T-cell (primary cell): ENCODE data around the gene TVP23B. TPM values are rescaled to one million over a fixed set of nuclear protein-coding genes. Genes with fewer than 3 reads are reported as not detected.
A peak's percentile ranks its signal among the peaks of the same experiment; 100 is the strongest.
"Not testable (repeated sequence)": the region's sequence is repeated elsewhere in the genome, so short reads cannot be mapped to it uniquely, and the experiment has no call there.

Experiments
- ATAC-seq, 4 experiments: fragments of 200-7000 bp in 3 of 4; fragments of 150-1000 bp in 1 of 4; cut with Tn5 transposase; replicated peaks in 1 of 4; 1 replicate in 3 of 4; 2 replicates in 1 of 4; pipeline ENCODE4 v1.10.0; 2021; ENCODE audit warnings: moderate library complexity in 3 of 4, mild to moderate bottlenecking in 2 of 4, moderate number of reproducible peaks in 1 of 4
- CTCF ChIA-PET, 2 donors: fragments of 300-600 bp; sonication (Branson Sonifier 250); formaldehyde crosslinking; loops; one replicate each; lab custom pipeline; 2022; ENCODE audit warnings: antibody characterized with exemption in 2 of 2; lab: Charles Lee
- POLR2A ChIA-PET, 2 donors: fragments of 300-600 bp; sonication (Branson Sonifier 250); formaldehyde crosslinking; loops; one replicate each; lab custom pipeline; 2022; ENCODE audit warnings: antibody characterized with exemption in 2 of 2; lab: Charles Lee
- DNase-seq, 35 experiments: peaks; one replicate each; pipeline versions ENCODE4 v3.0.0 to v3.0.0-alpha.2; 2013 to 2023
- H3K27ac ChIP-seq: one replicate; pipeline ENCODE4 v1.5.1; 2013; ENCODE audit warnings: low read length
- H3K27me3 ChIP-seq, 2 experiments: replicated peaks in 1 of 2; 1 replicate in 1 of 2; 2 replicates in 1 of 2; pipeline versions ENCODE4 v1.6.1 to v1.7.0; 2013; ENCODE audit warnings: low read length in 1 of 2, mixed read lengths in 1 of 2; ENCODE audit not compliant: control insufficient read depth in 2 of 2, insufficient read depth in 2 of 2; ENCODE audit errors: extremely low read depth in 1 of 2
- H3K36me3 ChIP-seq, 2 donors: 1 replicate in 1 of 2; 2 replicates in 1 of 2; pipeline versions ENCODE4 v1.6.1 to v1.7.0; 2013; ENCODE audit warnings: low read length in 1 of 2; ENCODE audit not compliant: control insufficient read depth in 2 of 2, insufficient read depth in 1 of 2; ENCODE audit errors: extremely low read depth in 1 of 2
- H3K4me1 ChIP-seq, 2 experiments: 1 replicate in 1 of 2; 2 replicates in 1 of 2; pipeline versions ENCODE4 v1.6.1 to v1.7.0; 2013; ENCODE audit warnings: low read length in 2 of 2, mixed read lengths in 1 of 2; ENCODE audit not compliant: insufficient read depth in 2 of 2, control insufficient read depth in 1 of 2; ENCODE audit errors: extremely low read depth in 1 of 2
- H3K4me3 ChIP-seq, 2 donors: 1 replicate in 1 of 2; 2 replicates in 1 of 2; pipeline versions ENCODE4 v1.5.1 to v1.7.0; 2013; ENCODE audit warnings: mild to moderate bottlenecking in 2 of 2, low read length in 1 of 2, moderate library complexity in 1 of 2; ENCODE audit not compliant: control insufficient read depth in 1 of 2; ENCODE audit errors: extremely low read depth in 1 of 2
- H3K9me3 ChIP-seq: 2 replicates; pipeline ENCODE4 v1.7.0; 2013
- H3K27ac Mint-ChIP-seq, 2 donors: one replicate each; pipeline ENCODE4 v1.8.0; 2020 to 2021; ENCODE audit warnings: mild to moderate bottlenecking in 2 of 2, mixed read lengths in 2 of 2
- H3K27me3 Mint-ChIP-seq, 2 donors: one replicate each; pipeline ENCODE4 v1.8.0; 2021 to 2022; ENCODE audit warnings: mixed read lengths in 2 of 2
- H3K36me3 Mint-ChIP-seq: one replicate; pipeline ENCODE4 v1.8.0; 2021; ENCODE audit warnings: mixed read lengths
- H3K4me1 Mint-ChIP-seq, 3 donors: one replicate each; pipeline ENCODE4 v1.8.0; 2020 to 2022; ENCODE audit warnings: mixed read lengths in 3 of 3, mild to moderate bottlenecking in 1 of 3
- H3K4me3 Mint-ChIP-seq, 3 donors: one replicate each; pipeline ENCODE4 v1.8.0; 2020 to 2022; ENCODE audit warnings: mild to moderate bottlenecking in 3 of 3, mixed read lengths in 3 of 3, moderate library complexity in 3 of 3
- H3K9me3 Mint-ChIP-seq, 3 donors: one replicate each; pipeline ENCODE4 v1.8.0; 2020 to 2022; ENCODE audit warnings: mixed read lengths in 3 of 3
- WGBS: methylation state at CpG from one replicate; pipeline ENCODE4 v1.1.5; 2013; ENCODE audit warnings: missing lambda C conversion rate; ENCODE audit not compliant: insufficient coverage; 5-methylcytosine and 5-hydroxymethylcytosine counted together
- total RNA-seq, 35 experiments: library from RNA in 6 of 35; stranded (reverse) in 6 of 35; fragments of 120-200 nt in 1 of 35; gene quantifications; one replicate each; pipeline versions ENCODE4 v1.2.1 to v1.2.4 and lab custom pipeline; 2013 to 2026

TVP23B gene
- total RNA-seq, 5 donors from 2014 or later (not counting 1 experiment from before 2014, with no cell fraction given), result 14.6 to 30.6 (median 28.8) TPM

GRCh38 chr17:18816489-18817371 lies 35.7 kb downstream of the TVP23B start:
- H3K4me3 Mint-ChIP-seq, H3K4me1 Mint-ChIP-seq, H3K27me3 Mint-ChIP-seq, H3K9me3 ChIP-seq, CTCF ChIA-PET, H3K27me3 ChIP-seq, H3K27ac ChIP-seq, H3K36me3 ChIP-seq, H3K27ac Mint-ChIP-seq, H3K9me3 Mint-ChIP-seq, H3K4me1 ChIP-seq, H3K36me3 Mint-ChIP-seq, POLR2A ChIA-PET, H3K4me3 ChIP-seq: not testable (repeated sequence)
- ATAC-seq (peak; percentile 78 to 86 (median 82)), DNase-seq (peak in 29 of 35 experiments; percentile 2 to 69 (median 25))
- WGBS, result no CpG with 5 or more reads among the region's 9 CpGs

GRCh38 chr17:18821430-18821829 lies 40.4 kb downstream of the TVP23B start:
- WGBS, result no CpG with 5 or more reads among the region's 3 CpGs
- H3K4me3 ChIP-seq, DNase-seq, H3K36me3 Mint-ChIP-seq, H3K27me3 ChIP-seq, H3K4me3 Mint-ChIP-seq, H3K27me3 Mint-ChIP-seq, H3K4me1 Mint-ChIP-seq, H3K9me3 Mint-ChIP-seq, POLR2A ChIA-PET, H3K27ac ChIP-seq, H3K27ac Mint-ChIP-seq, H3K4me1 ChIP-seq, H3K36me3 ChIP-seq, ATAC-seq, H3K9me3 ChIP-seq, CTCF ChIA-PET: not testable (repeated sequence)

GRCh38 chr17:18827613-18828012 lies 46.6 kb downstream of the TVP23B start:
- ATAC-seq, H3K4me3 ChIP-seq, POLR2A ChIA-PET, H3K36me3 Mint-ChIP-seq, H3K27me3 Mint-ChIP-seq, H3K36me3 ChIP-seq, H3K4me1 ChIP-seq, H3K4me1 Mint-ChIP-seq, DNase-seq, CTCF ChIA-PET, H3K27ac ChIP-seq, H3K27me3 ChIP-seq, H3K9me3 Mint-ChIP-seq, H3K9me3 ChIP-seq, H3K4me3 Mint-ChIP-seq, H3K27ac Mint-ChIP-seq: not testable (repeated sequence)
- no CpG with 5 or more reads among the region's 1 CpG for WGBS

GRCh38 chr17:18848501-18848900 lies 67.5 kb downstream of the TVP23B start:
- Histone ChIP-seq H3K27me3 (peaks cover 0 to 9% of the 10 kb centered on the region in 2 experiments), H3K4me1 (no peaks in the 10 kb centered on the region), H3K36me3 (no peaks in the 10 kb centered on the region), H3K4me3 (no peak overlapping the region), H3K9me3 (no peaks in the 10 kb centered on the region), H3K27ac (no peak overlapping the region)
- Mint-ChIP-seq H3K4me3 (no peak overlapping the region), H3K9me3 (no peaks in the 10 kb centered on the region), H3K36me3 (no peaks in the 10 kb centered on the region), H3K4me1 (no peaks in the 10 kb centered on the region), H3K27ac (no peak overlapping the region), H3K27me3 (no peaks in the 10 kb centered on the region)
- no peak for ATAC-seq
- WGBS, result 95% methylated on average over 4 of the region's 6 CpGs
- DNase-seq, result no peak
- ChIA-PET CTCF (no interaction called here), POLR2A (no interaction called here)

- ATAC-seq (no peak), DNase-seq (no peak)
- Histone ChIP-seq H3K4me1 (peaks cover 4 to 8% of the 10 kb centered on the region in 2 experiments), H3K27me3 (peaks cover 0 to 9% of the 10 kb centered on the region in 2 experiments), H3K4me3 (no peak overlapping the region), H3K27ac (no peak overlapping the region), H3K36me3 (no peaks in the 10 kb centered on the region), H3K9me3 (no peaks in the 10 kb centered on the region)
- Mint-ChIP-seq H3K4me1 (peaks cover 8 to 12% (median 9%) of the 10 kb centered on the region in 3 donors), H3K36me3 (no peaks in the 10 kb centered on the region), H3K27me3 (no peaks in the 10 kb centered on the region), H3K9me3 (no peaks in the 10 kb centered on the region), H3K27ac (no peak overlapping the region), H3K4me3 (no peak overlapping the region)
- ChIA-PET CTCF (interaction anchor here in 1 of 2 donors (0.5 kb wide), 1 partner anchor 216 kb away, joined by 6 read pairs; no protein-coding TSS in a partner anchor), POLR2A (no interaction called here)
- WGBS, result 60% methylated on average over 1 of the region's 1 CpG
Measured at GRCh38 chr17:18850679-18851078, 69.7 kb downstream of the TVP23B start.

- 100% methylated on average over 1 of the region's 3 CpGs for WGBS
- no peak for ATAC-seq
- H3K4me3 Mint-ChIP-seq, result no peak overlapping the region
- peaks cover 13 to 17% (median 15%) of the 10 kb centered on the region in 3 donors for H3K4me1 Mint-ChIP-seq
- H3K36me3 Mint-ChIP-seq, result no peaks in the 10 kb centered on the region
- Histone ChIP-seq H3K4me1 (peaks cover 6 to 11% of the 10 kb centered on the region in 2 experiments), H3K36me3 (no peaks in the 10 kb centered on the region), H3K27me3 (peaks cover 0 to 9% of the 10 kb centered on the region in 2 experiments), H3K27ac (no peak overlapping the region), H3K9me3 (no peaks in the 10 kb centered on the region), H3K4me3 (no peak overlapping the region)
- H3K27ac Mint-ChIP-seq, result no peak overlapping the region
- POLR2A ChIA-PET, result no interaction called here
- H3K27me3 Mint-ChIP-seq, result no peaks in the 10 kb centered on the region
- DNase-seq, result no peak
- H3K9me3 Mint-ChIP-seq, result no peaks in the 10 kb centered on the region
- CTCF ChIA-PET, result interaction anchor here in 1 of 2 donors (0.5 kb wide), 1 partner anchor 216 kb away, joined by 6 read pairs; no protein-coding TSS in a partner anchor
Measured at GRCh38 chr17:18851201-18851600, 70.2 kb downstream of the TVP23B start.
